GM18873 (cell line): Measurements from ENCODE around the gene NANOGP8.
"Not testable (repeated sequence)": the region's sequence is repeated elsewhere in the genome, so short reads cannot be mapped to it uniquely, and the experiment has no call there.

Experiments used
- ATAC-seq: cut with Tn5 transposase; IDR thresholded peaks from one replicate; pipeline ENCODE4 v1.9.1; 2021; ENCODE audit warnings: mild to moderate bottlenecking, moderate library complexity, moderate number of reproducible peaks; ENCODE audit not compliant: unreplicated experiment, low FRiP score

Gene NANOGP8

GRCh38 chr15:35085176-35085919 lies at the start of gene NANOGP8:
NANOGP8 (minus strand) TSS chr15:35085295; CDS start chr15:35085110, 185 bp downstream.
- ATAC-seq: not testable (repeated sequence)

GRCh38 chr15:35134299-35134698 lies 49.2 kb upstream of the NANOGP8 start:
- ATAC-seq: no peak

DNA sequence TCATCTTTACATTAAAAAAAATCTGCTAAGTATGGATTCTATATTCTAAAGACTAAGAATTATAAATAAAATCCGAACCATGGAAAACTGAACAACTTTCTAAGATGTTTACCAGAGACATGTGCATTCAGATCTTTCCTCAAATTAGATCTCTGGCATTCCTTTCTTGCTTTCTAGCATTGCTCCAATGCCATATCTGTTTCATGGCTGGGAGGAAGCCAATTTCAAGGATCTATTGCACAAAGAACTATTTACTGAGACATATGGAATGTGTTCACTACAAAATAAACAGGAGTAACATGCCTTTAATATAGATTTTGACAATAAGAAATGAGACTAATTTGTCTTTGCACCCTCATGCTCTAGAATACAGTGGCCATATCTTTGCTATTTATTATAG lies 45.1 kb upstream of the NANOGP8 start:
- no peak for ATAC-seq

DNA sequence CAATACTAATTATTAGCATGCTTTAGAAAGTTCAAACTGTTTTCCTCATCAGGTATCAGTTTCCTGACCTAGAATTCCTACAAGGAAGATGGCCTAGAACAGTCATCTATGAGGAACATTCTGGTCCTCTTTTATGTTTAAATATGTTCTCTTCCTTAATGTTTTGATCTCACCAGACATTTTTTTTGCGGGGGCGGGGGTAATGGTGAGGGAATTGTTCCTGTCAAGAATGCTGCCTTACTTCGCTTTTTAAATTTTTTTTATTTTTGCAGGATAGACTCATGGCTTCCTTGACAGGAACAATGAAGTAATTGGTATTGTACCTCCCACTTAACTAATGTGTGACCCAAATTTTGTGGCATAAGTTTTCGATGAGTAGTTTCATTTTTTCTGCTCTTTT lies 44.3 kb upstream of the NANOGP8 start:
- ATAC-seq: no peak

- ATAC-seq: no peak
Observed at GRCh38 chr15:35127717-35128116, 42.6 kb upstream of the NANOGP8 start.

GRCh38 chr15:35126236-35126635 lies 41.1 kb upstream of the NANOGP8 start:
- no peak for ATAC-seq

DNA sequence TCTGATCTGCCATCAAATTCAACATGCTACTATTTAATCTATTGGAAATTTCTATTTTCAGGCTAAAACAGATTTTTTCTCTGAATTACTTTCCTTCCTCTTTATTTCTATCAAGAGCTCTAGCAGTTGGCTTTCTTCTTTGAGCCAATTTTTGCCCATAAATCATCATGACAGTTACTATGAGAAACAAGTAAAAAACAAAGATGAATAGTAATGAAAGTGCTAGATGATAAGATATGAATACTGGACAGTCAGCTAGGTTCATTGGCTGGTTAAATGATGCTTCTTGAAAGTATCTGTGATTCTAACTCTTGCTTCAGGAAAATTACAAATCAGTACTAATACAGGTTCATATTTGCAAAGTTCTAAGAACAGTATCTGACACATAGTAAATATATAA lies 38.6 kb upstream of the NANOGP8 start:
- ATAC-seq: no peak

DNA sequence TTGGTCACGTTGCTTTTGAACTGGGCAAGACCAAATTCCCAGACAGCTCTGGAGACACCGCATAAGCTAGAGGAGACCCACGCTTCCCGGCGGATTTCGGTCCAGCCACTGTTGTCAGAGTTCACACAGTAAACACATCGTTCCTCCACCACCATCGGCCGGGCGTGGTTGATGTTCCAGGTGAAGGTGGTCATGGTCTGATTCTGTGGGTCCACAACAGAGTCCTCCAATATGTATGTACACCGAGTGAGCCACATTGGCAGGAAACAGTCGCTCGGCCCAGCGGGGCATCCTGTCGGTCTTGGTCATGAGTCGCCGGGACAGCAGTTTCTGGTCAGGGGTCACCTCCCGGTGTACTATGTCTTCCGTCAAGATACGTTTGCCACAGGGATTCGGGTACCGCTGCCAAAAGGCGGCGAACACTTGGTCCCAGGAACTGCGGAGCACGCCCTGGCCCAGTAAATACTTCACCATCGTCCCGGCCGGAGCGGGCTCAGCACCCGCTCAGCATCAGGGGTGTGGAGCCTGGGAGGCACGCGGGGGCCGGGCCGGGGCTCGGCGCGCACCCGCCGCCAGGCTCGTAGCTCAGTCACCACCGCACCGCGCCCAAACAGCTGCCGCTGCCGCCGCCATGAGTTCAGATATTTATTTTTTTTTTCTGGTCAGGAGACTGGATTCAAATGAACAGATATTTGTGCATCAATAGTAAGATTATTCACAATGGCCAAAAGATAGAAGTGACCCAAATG lies 36.7 kb upstream of the NANOGP8 start:
- no peak for ATAC-seq

GRCh38 chr15:35120173-35120572 lies 35.1 kb upstream of the NANOGP8 start:
- no peak for ATAC-seq

DNA sequence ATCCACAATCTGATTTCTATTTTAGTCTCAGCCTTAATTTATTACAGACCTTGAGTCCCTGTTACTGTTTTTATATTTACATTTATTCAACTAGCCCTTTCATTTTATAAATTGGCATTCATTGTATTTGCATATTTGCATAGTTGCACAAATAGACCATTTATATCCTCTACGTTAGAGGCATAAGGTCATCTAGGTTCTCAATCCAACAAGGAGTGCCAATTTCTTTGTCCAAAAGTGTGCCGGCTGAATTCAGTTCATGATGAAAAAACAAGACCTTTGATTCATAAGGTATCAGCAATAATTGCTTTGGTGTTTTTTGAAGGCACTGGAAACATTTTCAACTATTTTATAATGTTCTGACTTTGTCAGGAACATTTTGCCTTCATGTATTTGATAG lies 33.9 kb upstream of the NANOGP8 start:
- ATAC-seq: no peak

DNA sequence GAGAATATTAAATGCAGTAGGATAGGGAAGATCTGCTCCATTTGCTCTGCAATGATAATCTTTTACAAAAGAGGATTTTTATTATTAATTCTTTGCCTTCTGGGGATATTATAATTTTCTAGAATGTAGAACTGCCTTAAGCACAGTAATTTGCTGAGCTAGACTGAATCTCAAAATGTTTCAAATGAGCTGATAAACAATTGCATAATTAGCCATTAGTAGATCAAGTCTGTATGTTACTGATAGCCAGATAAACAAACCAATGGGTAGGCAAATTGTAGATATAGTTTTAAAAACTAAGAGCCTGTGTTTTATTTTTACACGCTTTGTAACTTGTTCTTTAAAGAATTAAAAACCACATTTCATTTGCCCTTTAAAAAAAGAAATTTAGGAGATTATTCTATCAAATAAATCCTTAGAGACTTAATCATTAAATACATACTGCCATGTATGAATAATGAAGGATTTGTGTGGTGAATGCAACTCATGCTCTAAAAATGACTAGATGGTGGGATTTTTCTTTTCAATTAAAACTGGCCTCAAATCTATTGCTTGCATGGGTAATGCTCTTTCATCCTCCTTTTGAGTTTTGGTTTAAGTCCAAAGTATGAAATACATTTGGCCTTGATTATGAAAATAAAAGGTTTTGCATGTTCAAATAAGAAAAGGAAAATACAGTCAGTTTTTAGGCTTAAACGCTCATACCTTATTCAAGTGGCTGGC lies 32.6 kb upstream of the NANOGP8 start:
- no peak for ATAC-seq

DNA sequence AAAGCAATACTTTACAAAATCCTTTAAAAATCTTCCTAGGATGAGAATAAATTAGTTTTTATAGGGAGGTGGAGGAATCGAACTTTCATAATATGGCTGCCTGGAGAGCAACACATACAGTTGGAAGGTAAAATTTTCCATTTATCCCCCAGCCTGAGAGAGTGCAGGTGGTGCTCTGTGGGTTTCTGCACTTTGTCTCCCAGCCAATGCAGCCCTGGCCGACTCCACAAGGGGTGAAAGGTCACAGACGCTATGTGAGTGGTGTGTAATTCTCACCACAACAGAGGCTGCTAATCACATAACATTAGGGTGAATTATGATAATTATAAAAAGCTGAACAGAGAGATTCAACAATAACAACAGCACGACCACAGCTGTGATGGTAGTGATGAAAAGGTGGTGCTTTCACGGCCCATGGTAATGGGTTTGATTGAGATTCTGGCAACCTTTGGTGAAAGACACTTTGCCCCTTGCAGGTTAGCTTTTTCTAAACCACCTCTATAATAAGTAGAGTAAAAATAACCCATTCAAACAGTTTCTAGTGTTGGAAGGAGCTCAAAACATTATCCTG lies 30.1 kb upstream of the NANOGP8 start:
- no peak for ATAC-seq

DNA sequence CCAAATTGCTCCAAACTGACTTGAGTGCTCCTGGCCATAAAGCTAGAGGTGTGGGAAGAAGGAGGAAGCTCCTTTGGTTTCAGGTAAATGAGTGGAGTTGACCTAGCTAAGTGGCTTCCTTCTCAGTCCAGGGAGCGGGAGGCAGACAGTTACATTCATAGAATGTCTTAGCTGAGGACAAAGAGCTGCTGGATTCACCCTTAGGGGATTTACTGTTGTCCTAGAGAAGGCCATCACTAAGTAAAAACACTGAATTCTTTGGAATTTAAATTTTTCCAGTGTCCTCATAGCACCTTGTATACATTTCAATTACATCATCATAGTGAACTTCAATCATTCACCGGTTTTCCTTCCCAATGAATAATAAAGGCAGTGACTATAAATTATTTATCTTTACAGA lies 27.3 kb upstream of the NANOGP8 start:
- no peak for ATAC-seq

GRCh38 chr15:35111861-35112260 lies 26.8 kb upstream of the NANOGP8 start:
- ATAC-seq: no peak

DNA sequence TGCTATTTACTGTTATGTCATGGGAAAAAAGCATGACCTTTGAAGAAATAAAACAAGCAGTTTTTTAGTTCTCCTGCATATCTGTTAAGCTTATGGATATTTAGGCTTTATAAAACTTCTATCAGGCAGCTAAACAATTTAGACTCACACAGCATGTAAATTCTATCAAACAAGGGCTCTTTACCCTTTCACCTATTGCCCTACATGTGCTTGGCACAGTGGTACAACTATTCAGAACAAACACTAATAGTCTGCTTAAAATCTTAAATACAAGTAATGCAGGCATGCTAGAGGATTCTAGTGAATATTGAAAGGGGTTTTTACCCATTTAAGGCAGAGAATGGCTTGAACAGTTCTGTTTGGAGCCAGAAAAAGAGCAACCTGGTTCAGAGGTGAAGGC lies 23.4 kb upstream of the NANOGP8 start:
- no peak for ATAC-seq

DNA sequence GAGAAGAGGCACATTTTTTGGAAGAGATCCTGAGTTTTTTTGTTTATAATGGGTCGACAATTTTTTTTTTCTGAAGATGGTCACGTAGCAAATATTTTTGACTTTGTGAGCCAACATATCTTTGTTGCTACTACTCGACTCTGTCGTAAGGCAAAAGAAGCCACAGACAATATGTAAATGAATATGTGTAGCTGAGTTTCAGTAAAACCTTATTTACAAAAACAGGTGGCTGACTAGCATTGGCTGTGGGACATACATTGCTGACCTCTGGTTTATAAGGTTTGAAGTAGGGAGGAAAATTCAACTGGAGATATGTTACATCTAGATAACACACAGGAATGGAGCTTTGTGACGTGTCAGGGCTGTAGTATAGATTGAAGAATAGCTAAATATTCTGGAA lies 22.5 kb upstream of the NANOGP8 start:
- no peak for ATAC-seq

DNA sequence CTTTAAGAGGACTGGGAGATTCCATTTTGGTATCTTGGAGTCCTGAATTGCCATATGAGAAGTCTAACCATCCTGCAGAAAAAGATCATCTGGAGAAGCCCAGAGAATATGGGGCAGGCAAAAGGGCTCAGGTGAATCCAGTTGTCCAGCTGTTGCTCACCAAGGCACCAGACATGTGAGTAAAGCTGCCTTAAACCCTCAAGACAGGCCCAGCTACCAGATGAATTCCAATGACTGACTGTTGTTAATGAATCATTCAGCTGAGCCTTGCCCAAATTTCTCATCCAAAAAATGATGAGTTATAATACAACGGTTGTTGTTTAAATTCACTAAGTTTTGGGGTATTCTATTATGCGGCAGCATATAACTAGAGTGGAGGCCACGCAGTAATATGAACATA lies 22.0 kb upstream of the NANOGP8 start:
- ATAC-seq: no peak

DNA sequence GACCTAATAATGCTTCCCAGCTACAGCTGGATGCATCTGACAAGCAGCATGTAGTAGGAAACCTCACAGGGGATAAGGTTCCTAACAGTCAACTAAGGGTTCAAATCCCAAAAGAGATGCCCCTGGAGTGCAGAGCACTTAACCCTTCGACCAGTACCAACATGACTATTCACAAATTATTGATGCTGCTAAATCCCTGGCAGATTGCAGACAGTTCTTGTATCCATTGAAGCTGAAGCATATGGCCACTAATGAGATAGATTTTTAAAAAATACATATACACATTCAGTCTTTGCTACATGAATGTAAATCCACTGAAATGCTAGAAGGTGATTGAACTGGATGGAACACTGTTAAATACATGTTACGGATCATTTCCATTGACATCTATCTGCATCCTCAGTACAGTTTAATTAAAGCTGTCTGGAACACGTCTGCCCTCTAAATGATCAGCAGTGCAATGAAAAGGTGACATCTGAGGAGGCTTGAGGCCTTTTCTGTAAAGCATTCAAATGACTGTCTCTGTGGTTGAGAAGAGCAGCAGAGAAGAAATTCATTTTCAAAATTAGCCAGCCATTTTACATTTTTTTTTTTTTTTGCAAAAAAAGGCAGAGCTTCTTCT lies 19.5 kb upstream of the NANOGP8 start:
- no peak for ATAC-seq

- ATAC-seq: no peak
Observed at GRCh38 chr15:35102186-35102585, 17.1 kb upstream of the NANOGP8 start.

GRCh38 chr15:35101335-35101734 lies 16.2 kb upstream of the NANOGP8 start:
- ATAC-seq: no peak

DNA sequence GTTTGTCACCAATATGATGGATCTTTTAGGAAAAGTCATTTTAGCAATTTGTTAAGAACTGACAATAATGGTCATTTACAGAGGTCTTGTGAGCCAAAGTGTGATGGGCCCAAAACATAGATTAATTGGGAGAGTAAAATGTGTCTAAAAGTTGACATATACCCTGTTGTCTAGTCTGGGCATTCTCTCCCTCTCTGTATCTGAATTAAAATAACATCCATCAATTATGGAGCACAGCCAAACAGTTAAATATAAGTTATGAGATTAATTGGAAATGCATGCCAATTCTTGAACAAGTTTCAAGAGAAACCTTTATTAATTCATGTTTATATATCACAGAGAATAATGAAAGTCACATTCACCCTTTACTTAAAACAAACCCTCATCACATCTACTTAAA lies 13.6 kb upstream of the NANOGP8 start:
- no peak for ATAC-seq
